Mesenchymal stem cell (in vitro differentiated cells and primary cell): ENCODE data around the gene CAVIN1. TPM values are rescaled to one million over a fixed set of nuclear protein-coding genes. Genes with fewer than 3 reads are reported as not detected.

Experiments used
- small RNA-seq: library from polyadenylated mRNA; stranded (forward); fragments of <200 nt; extraction: miRNeasy Mini kit (QIAGEN cat#:217004); gene quantifications from one replicate; pipeline ENCODE3, GENCODE V24; 2013; ENCODE audit warnings: low read depth

Gene CAVIN1

Small RNAs within 50 kb of the gene (small RNA-seq; reads per million reads assigned to genes)
- gene RNU7-97P: not detected
